Measurements from ENCODE around the gene VPS37C. TPM values are rescaled to one million over a fixed set of nuclear protein-coding genes. Genes with fewer than 3 reads are reported as not detected.

VPS37C gene
- total RNA-seq, result 8.7 and 8.8 TPM in 2 replicates

GRCh38 chr11:61161190-61162091, at the start of gene VPS37C:
TSS of gene VPS37C (minus strand) at chr11:61161426. CDS start at chr11:61138829, 22,597 bp downstream.

GRCh38 chr11:61202950-61203746, 41.9 kb upstream of the VPS37C start, which contains the start of gene PGA3:
TSS of gene PGA3 (plus strand) at chr11:61203515. CDS start at chr11:61203565, 50 bp downstream.

Other genes with a start within 250 kb of the VPS37C start
- 45.1 and 59.1 TPM in 2 replicates for gene TMEM109, start 247.3 kb downstream of the VPS37C start, total RNA-seq
- gene TMEM132A, start 237.0 kb downstream of the VPS37C start, total RNA-seq, result 70.5 and 77.8 TPM in 2 replicates
- 3.9 and 20.7 TPM in 2 replicates for gene SLC15A3, start 209.2 kb downstream of the VPS37C start, total RNA-seq
- gene CD6, start 189.7 kb downstream of the VPS37C start, total RNA-seq, result not detected in 2 replicates
- not detected in 2 replicates for gene CD5, start 58.9 kb downstream of the VPS37C start, total RNA-seq
- not detected in 2 replicates for gene PGA3, start 42.1 kb upstream of the VPS37C start, total RNA-seq
- gene PGA4, start 60.9 kb upstream of the VPS37C start, total RNA-seq, result not detected in 2 replicates
- gene PGA5, start 79.7 kb upstream of the VPS37C start, total RNA-seq, result not detected in 2 replicates
- gene VWCE, start 133.9 kb upstream of the VPS37C start, total RNA-seq, result 1.6 and 2.3 TPM in 2 replicates
- gene DDB1, start 171.7 kb upstream of the VPS37C start, total RNA-seq, result 253 and 317 TPM in 2 replicates
- 13.0 and 23.4 TPM in 2 replicates for gene TKFC, start 171.8 kb upstream of the VPS37C start, total RNA-seq
- gene CYB561A3, start 200.5 kb upstream of the VPS37C start, total RNA-seq, result 27.9 and 31.5 TPM in 2 replicates
- 15.9 and 21.0 TPM in 2 replicates for gene TMEM138, start 200.9 kb upstream of the VPS37C start, total RNA-seq
- gene TMEM216, start 231.2 kb upstream of the VPS37C start, total RNA-seq, result 7.5 and 12.3 TPM in 2 replicates